ENCODE measurements around the gene KEL. TPM values are rescaled to one million over a fixed set of nuclear protein-coding genes. Genes with fewer than 3 reads are reported as not detected.

The KEL gene
- total RNA-seq, 1 experiment from 2014 or later = 0.69 TPM

DNA sequence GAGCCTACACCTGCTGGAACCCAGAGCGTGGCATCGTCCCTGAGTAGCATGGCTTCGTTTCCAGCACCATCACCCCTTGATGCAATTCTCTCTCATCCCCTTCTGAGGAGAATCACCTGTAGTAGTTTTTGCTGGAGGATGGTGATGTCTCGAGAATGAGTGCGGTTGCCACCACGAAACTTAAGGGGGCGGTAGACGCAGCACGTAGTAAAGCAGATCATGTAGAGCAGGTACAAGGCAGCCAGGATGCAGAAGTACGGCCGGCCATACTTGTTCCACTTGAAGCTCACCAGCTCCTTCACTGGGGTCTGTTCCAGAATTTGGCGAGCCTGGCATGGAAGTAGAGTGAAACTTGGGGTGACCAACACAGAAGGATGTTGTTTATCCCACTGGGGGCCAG lies 36.8 kb downstream of the KEL start:
- H3K9me3 ChIP-seq (replicated peaks) = no peaks in the 10 kb centered on the region
- DNase-seq = no peak
- H3K4me1 ChIP-seq = no peaks in the 10 kb centered on the region
- H3K27ac ChIP-seq = no peak overlapping the region
- peaks cover 11% of the 10 kb centered on the region; the same call in 1 of the 2 replicates for H3K27me3 ChIP-seq
- H3K36me3 ChIP-seq = no peaks in the 10 kb centered on the region
- no peak overlapping the region for H3K4me3 ChIP-seq

DNA sequence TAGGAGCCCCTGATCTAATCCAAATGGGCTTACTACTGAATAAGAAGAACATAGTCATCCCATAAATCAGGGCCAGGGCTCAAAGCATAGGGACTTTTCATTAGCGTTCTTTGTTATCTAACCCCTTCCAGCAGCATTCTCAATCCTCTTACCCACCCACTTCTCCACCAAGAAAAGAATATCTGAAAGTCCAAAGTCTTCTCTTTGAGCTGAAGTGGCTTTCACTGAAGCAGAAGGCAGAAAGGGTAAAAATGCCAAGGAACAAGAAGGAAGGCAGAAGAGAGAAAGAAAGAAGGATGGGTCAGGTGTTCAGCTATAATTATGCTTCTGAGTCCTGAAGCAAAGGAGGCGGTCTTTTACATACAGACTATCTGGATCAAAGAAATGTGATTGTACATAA lies 38.8 kb downstream of the KEL start:
- no peaks in the 10 kb centered on the region for H3K9me3 ChIP-seq (replicated peaks)
- H3K27me3 ChIP-seq = peaks cover 16% of the 10 kb centered on the region
- no peaks in the 10 kb centered on the region for H3K36me3 ChIP-seq
- no peak overlapping the region for H3K4me3 ChIP-seq
- no peak overlapping the region for H3K27ac ChIP-seq
- H3K4me1 ChIP-seq = no peaks in the 10 kb centered on the region
- no peak for DNase-seq

DNA sequence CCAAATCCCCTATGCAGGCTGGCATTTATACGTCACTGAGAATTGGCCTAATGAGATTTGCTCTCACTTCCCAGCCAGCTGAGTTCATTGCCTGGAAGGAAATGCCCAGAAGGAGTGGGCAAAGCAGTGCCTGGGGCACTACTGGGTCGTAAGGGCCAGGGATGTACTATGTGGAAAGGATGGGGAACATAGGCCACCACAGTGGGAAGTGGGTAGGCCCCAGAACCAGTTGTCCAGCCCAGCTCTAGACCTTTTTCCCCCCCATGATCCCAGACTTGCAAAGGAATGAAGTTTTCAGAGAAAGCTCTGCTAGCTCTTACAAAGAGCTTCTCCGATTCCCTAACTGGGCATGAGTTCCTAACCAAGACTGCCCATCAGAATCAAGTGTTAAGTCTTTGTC lies 42.5 kb downstream of the KEL start:
- Histone ChIP-seq H3K4me1 (no peaks in the 10 kb centered on the region), H3K27ac (no peak overlapping the region), H3K4me3 (no peak overlapping the region), H3K9me3 (replicated peaks) (no peaks in the 10 kb centered on the region), H3K27me3 (peaks cover 17% of the 10 kb centered on the region), H3K36me3 (no peaks in the 10 kb centered on the region)
- no peak for DNase-seq

GRCh38 chr7:142918901-142919300 lies 43.3 kb downstream of the KEL start:
- H3K9me3 ChIP-seq (replicated peaks) = no peaks in the 10 kb centered on the region
- no peaks in the 10 kb centered on the region for H3K4me1 ChIP-seq
- no peak overlapping the region for H3K4me3 ChIP-seq
- no peak overlapping the region for H3K27ac ChIP-seq
- H3K27me3 ChIP-seq = peaks cover 17% of the 10 kb centered on the region
- no peak for DNase-seq
- no peaks in the 10 kb centered on the region for H3K36me3 ChIP-seq

DNA sequence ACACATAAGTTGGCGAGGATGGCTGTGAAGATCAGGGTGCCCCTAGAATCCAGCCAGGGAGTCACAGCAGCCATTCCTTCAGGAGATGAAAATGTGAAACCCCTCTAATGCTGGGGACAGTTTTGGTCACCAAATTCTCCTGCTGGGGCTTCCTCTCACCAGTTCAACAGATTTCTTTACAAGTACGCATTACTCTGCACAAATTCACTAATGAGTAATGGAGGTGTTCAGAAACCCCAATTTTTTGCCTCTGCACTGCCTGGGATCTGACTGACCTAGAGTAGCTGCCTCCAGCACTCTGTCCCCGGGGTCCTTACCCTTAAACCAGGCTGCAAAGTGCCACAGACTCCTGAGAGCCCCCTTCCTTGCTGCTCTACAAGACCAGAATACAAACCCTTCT lies 44.7 kb downstream of the KEL start:
- H3K27me3 ChIP-seq = peaks cover 14% of the 10 kb centered on the region
- DNase-seq = no peak
- no peak overlapping the region for H3K27ac ChIP-seq
- no peaks in the 10 kb centered on the region for H3K4me1 ChIP-seq
- H3K36me3 ChIP-seq = no peaks in the 10 kb centered on the region
- H3K9me3 ChIP-seq (replicated peaks) = no peaks in the 10 kb centered on the region
- H3K4me3 ChIP-seq = no peak overlapping the region

DNA sequence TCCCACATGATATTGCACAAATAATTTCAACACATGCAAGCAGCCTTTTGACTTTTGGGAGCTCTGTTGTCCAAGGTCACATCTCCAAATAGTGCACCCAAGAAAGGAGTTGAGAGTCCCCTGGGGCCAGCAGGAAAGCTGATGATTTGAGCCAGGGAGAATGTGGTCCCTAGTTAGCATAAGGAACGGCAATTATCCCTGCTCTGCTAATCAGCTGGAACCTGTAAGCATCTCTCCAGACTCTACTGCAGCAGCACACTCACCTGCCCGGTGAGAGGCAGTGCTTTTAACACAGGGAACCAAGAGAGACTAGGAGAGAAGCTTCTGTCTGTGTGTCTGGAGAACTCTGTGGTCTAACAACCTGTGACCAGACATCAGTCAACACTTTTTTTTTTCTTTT lies 45.7 kb downstream of the KEL start:
- no peaks in the 10 kb centered on the region for H3K4me1 ChIP-seq
- H3K36me3 ChIP-seq = no peaks in the 10 kb centered on the region

DNA sequence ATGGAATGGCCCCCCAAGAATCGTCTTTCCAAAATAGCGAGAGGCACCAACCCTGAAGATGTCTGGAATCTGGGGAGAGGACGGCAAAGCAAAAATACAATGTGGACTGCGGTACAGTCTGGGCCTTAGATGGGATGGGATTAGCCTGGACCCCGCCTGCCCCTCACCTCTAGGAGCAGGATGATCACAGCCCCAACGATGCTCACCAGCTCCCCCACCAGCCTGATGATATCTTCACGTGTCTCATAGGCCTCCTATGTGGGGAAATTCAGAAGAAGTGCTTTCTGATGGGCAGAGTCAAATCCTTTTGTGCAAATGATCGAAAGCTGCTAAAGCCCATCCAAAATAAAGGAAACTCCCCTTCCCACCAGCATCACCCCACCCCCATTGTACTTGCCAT lies 46.8 kb downstream of the KEL start:
- no peaks in the 10 kb centered on the region for H3K4me1 ChIP-seq
- H3K27ac ChIP-seq = no peak overlapping the region
- H3K27me3 ChIP-seq = peaks cover 25% of the 10 kb centered on the region
- no peaks in the 10 kb centered on the region for H3K9me3 ChIP-seq (replicated peaks)
- no peaks in the 10 kb centered on the region for H3K36me3 ChIP-seq
- no peak overlapping the region for H3K4me3 ChIP-seq
- DNase-seq = no peak

More for the DNA sequence above, 45.7 kb downstream of the KEL start:
- H3K27ac ChIP-seq = no peak overlapping the region
- peaks cover 16% of the 10 kb centered on the region for H3K27me3 ChIP-seq
- no peak for DNase-seq
- H3K4me3 ChIP-seq = no peak overlapping the region
- no peaks in the 10 kb centered on the region for H3K9me3 ChIP-seq (replicated peaks)

DNA sequence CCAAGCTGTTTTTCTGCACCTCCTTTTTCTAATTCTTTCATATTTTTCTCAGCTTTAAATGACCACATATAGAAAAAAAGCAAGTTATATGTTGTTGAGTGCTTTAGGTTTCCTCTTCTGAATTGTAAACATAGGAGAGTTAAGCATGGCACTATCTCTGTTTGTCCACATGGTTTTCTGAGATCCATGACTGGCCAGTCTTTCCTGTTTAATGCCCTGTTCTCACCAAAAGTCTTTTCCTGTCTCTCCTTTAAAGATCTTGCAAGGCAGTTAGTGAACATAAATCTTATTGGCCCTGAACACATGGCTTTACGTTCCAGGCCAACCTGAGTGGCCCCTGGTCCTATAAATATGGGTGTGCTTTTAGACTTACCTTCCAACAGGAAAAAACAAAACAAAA lies 48.0 kb downstream of the KEL start:
- Histone ChIP-seq H3K27ac (no peak overlapping the region), H3K4me3 (no peak overlapping the region), H3K27me3 (peaks cover 24% of the 10 kb centered on the region), H3K9me3 (replicated peaks) (no peaks in the 10 kb centered on the region), H3K4me1 (no peaks in the 10 kb centered on the region), H3K36me3 (no peaks in the 10 kb centered on the region)
- no peak for DNase-seq

- H3K4me3 ChIP-seq = no peak overlapping the region
- H3K4me1 ChIP-seq = no peaks in the 10 kb centered on the region
- H3K9me3 ChIP-seq (replicated peaks) = no peaks in the 10 kb centered on the region
- peaks cover 22% of the 10 kb centered on the region for H3K27me3 ChIP-seq
- DNase-seq = no peak
- no peak overlapping the region for H3K27ac ChIP-seq
- H3K36me3 ChIP-seq = no peaks in the 10 kb centered on the region
These were observed 48.6 kb downstream of the KEL start for GRCh38 chr7:142913566-142913965.

DNA sequence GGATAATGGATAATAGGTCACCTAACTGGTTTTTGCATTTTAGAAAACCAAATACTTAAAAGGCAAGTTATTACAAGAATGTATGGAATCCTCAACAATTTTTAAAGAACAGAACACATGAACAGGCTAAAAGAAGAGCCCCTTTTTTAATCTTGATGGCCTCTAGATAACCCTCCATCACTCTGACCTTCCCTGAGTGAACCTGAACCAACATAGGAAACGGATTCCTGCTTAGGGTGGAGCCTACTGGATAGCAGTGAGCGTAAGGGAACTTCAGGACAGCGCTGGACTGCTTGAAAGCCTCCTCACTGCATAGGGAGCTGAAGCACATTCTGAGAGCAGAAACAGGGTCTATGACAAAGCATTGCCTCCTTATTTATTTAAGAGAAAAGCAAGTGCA lies 49.1 kb downstream of the KEL start:
- Histone ChIP-seq H3K9me3 (replicated peaks) (no peaks in the 10 kb centered on the region), H3K4me1 (no peaks in the 10 kb centered on the region), H3K4me3 (no peak overlapping the region), H3K27ac (no peak overlapping the region), H3K27me3 (peaks cover 17% of the 10 kb centered on the region), H3K36me3 (no peaks in the 10 kb centered on the region)
- DNase-seq = no peak

DNA sequence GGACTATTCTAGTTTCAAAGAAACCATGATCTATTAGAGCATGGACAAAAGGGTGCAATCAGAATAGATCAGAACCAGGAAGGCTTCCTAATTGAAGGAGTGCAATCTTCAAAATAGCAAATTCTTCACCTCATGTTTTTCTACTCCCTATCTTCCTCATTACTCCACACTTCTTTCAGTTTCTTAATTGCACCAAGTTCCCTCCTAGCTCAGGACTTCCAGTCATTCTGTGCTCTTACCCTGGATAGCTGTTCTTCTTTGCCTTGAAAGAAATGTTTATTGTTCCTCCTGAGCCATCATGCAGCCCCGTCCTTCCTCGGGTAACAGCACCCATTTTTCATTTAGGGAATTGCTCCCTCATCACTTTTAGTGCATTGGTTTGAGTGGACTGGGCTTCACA lies 51.7 kb downstream of the KEL start:
- Histone ChIP-seq H3K4me1 (no peaks in the 10 kb centered on the region), H3K27ac (no peak overlapping the region), H3K36me3 (no peaks in the 10 kb centered on the region), H3K4me3 (no peak overlapping the region), H3K27me3 (peaks cover 11% of the 10 kb centered on the region), H3K9me3 (replicated peaks) (peaks cover 4% of the 10 kb centered on the region; the same call in 1 of the 2 replicates)
- DNase-seq = no peak

DNA sequence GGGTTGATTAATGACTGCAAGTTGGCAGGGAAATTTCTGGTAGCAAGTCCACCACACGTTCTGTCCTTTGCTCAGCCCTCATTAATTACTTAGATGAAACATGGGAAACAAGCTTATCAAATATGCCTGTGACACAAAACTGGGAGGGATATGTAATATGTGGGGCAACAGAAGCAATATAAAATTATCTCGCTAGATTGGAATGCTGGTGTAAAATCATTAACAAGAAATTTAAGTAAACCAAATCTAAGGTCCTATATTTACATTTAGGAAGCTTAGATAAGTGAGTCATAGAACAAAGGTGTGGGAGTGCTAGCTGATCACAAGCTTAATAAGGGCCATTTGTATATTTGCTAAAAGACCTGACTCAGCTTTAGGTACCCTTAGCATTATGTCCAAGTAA lies 52.1 kb downstream of the KEL start:
- H3K27ac ChIP-seq = no peak overlapping the region
- H3K27me3 ChIP-seq = peaks cover 11% of the 10 kb centered on the region
- no peak for DNase-seq
- no peaks in the 10 kb centered on the region for H3K4me1 ChIP-seq
- no peak overlapping the region for H3K4me3 ChIP-seq
- H3K9me3 ChIP-seq (replicated peaks) = peaks cover 7% of the 10 kb centered on the region; the same call in 1 of the 2 replicates
- no peaks in the 10 kb centered on the region for H3K36me3 ChIP-seq

DNA sequence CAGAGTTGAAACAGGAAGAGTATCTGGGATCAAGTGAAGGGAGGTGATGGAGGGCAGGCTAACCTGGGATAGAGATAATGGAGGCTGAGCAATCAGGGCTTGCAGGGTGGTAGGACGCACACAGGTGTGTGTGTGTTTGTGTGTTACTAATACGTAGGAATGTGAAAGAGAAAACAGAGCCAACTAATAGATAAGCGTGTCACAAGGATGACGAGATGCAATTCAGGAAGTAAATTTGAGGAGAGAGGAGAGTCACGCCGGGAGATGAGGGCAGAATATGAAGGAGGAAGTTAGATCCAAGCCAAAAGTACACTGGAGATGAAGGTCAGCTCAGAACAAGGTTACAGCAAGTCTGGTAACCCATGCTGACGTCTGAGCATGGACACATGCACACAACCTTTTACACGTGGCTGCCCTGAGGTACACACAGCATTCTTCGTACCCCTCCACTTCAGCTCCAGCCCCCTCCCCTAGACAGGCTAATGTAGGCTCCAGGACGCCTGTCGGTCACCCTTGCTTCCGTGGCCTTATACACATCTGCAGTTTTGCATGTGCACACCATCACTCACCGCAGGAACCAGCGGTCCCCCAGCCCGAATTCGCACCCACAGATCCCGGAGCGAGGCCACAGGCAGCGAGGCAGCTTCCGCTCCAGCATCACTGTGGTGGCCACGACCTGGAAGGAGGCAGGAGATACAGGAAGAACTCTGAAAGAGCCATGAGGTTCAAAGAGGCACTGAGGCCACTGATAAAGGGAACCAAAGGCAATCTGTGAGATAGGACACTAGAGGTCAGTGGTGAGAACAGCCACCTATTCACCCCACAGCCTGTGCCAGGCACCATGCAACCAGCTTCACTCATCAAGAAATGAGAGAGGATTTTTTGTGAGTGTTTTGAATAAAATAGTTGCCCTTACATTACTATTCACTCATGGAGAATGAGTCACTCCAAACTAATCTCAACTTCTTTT lies 53.0 kb downstream of the KEL start:
- Histone ChIP-seq H3K36me3 (no peaks in the 10 kb centered on the region), H3K27ac (no peak overlapping the region), H3K27me3 (peaks cover 11% of the 10 kb centered on the region), H3K4me1 (no peaks in the 10 kb centered on the region), H3K9me3 (replicated peaks) (peaks cover 7% of the 10 kb centered on the region; the same call in 1 of the 2 replicates), H3K4me3 (no peak overlapping the region)
- DNase-seq = peak in 1 of 2 experiments; percentile 9

GRCh38 chr7:142908290-142908689 lies 53.9 kb downstream of the KEL start:
- no peak for DNase-seq

GRCh38 chr7:142906643-142907042 lies 55.5 kb downstream of the KEL start:
- no peaks in the 10 kb centered on the region for H3K4me1 ChIP-seq
- H3K27ac ChIP-seq = no peak overlapping the region
- peaks cover 7% of the 10 kb centered on the region; the same call in 1 of the 2 replicates for H3K9me3 ChIP-seq (replicated peaks)
- peaks cover 11% of the 10 kb centered on the region for H3K27me3 ChIP-seq
- DNase-seq = no peak
- no peaks in the 10 kb centered on the region for H3K36me3 ChIP-seq
- no peak overlapping the region for H3K4me3 ChIP-seq

More at GRCh38 chr7:142908290-142908689, 53.9 kb downstream of the KEL start:
- Histone ChIP-seq H3K36me3 (no peaks in the 10 kb centered on the region), H3K4me3 (no peak overlapping the region), H3K9me3 (replicated peaks) (peaks cover 7% of the 10 kb centered on the region; the same call in 1 of the 2 replicates), H3K27me3 (peaks cover 11% of the 10 kb centered on the region), H3K27ac (no peak overlapping the region), H3K4me1 (no peaks in the 10 kb centered on the region)

Measured in SJCRH30 (cell line).